ENCODE measurements around the gene GALNT18.

DNA sequence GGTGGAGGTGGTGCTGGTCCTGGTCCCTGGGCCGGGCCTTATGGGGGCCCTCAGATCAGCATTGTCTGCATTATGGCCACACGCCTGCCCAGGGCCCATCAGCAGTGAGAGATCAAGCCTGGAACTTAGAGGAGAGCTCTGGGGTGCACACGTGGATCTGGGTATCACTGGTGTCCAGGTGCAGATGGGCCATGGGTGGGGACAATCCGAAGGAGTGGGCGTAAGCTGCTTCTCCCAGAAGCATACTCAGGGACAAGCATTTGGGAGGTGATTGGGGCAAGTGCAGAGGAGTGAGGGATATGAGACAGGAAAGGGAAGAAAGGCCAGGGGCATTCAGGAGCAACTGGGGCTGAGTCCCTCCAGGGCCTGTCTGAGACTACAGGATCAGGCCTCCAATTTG, 353.1 kb downstream of the GALNT18 start:
- no peak for TF ChIP-seq USF2 (IDR thresholded peaks at IDR 0.05; ENCODE audit: low read depth, low read length)
- TF ChIP-seq, protein P1, sequence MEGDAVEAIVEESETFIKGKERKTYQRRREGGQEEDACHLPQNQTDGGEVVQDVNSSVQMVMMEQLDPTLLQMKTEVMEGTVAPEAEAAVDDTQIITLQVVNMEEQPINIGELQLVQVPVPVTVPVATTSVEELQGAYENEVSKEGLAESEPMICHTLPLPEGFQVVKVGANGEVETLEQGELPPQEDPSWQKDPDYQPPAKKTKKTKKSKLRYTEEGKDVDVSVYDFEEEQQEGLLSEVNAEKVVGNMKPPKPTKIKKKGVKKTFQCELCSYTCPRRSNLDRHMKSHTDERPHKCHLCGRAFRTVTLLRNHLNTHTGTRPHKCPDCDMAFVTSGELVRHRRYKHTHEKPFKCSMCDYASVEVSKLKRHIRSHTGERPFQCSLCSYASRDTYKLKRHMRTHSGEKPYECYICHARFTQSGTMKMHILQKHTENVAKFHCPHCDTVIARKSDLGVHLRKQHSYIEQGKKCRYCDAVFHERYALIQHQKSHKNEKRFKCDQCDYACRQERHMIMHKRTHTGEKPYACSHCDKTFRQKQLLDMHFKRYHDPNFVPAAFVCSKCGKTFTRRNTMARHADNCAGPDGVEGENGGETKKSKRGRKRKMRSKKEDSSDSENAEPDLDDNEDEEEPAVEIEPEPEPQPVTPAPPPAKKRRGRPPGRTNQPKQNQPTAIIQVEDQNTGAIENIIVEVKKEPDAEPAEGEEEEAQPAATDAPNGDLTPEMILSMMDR (conservative IDR thresholded peaks at IDR 0.05; ENCODE audit: low read depth, low read length) = no peak

Measured in IMR-90 (cell line).